Testis (tissue), 3 donors: Measurements from ENCODE around the gene XYLT1. TPM values are rescaled to one million over a fixed set of nuclear protein-coding genes. Genes with fewer than 3 reads are reported as not detected.
"Not testable (repeated sequence)": the region's sequence is repeated elsewhere in the genome, so short reads cannot be mapped to it uniquely, and the experiment has no call there.

Experiments
- DNase-seq: peaks from one replicate; pipeline ENCODE4 v3.0.0-alpha.2; 2019
- H3K27ac ChIP-seq, 2 donors: fragments of 200-600 bp; sonication (generic); one replicate each; pipeline ENCODE4 v1.5.1; 2019
- H3K27me3 ChIP-seq: fragments of 200-600 bp; sonication (generic); one replicate; pipeline ENCODE4 v1.5.1; 2019
- H3K36me3 ChIP-seq: fragments of 200-600 bp; sonication (generic); one replicate; pipeline ENCODE4 v1.5.1; 2017; ENCODE audit warnings: low read depth; ENCODE audit errors: missing control alignments
- H3K4me1 ChIP-seq: fragments of 200-600 bp; sonication (generic); one replicate; pipeline ENCODE4 v1.5.1; 2019
- H3K4me3 ChIP-seq, 2 donors: fragments of 200-600 bp; sonication (generic); one replicate each; pipeline ENCODE4 v1.5.1; 2017 to 2019
- H3K9me3 ChIP-seq: fragments of 200-600 bp; sonication (generic); one replicate; pipeline ENCODE4 v1.5.1; 2017
- POLR2A ChIP-seq: fragments of 450-650 bp; IDR thresholded peaks from one replicate; pipeline ENCODE4 v1.6.1; 2017; ENCODE audit warnings: antibody characterized with exemption, mild to moderate bottlenecking, moderate library complexity
- WGBS, 2 donors: methylation state at CpG; one replicate each; pipeline ENCODE4 v1.1.5; 2018; 5-methylcytosine and 5-hydroxymethylcytosine counted together
- intact Hi-C: fragments of 100-400 bp; cut with DNase I; formaldehyde crosslinking; loops from one replicate; pipeline ENCODE4 v1.15.1; 2023; ENCODE audit warnings: low total_unique reads
- polyA plus RNA-seq: library from polyadenylated mRNA; stranded (reverse); fragments of 350-450 nt; fragmentation: Illumina TruSeq; extraction: RNeasy Lipid Tissue Mini Kit (QIAGEN cat#74804); gene quantifications from one replicate; pipeline ENCODE4 v1.2.3, GENCODE V29; 2014; ENCODE audit warnings: low read depth, low replicate concordance; ENCODE audit not compliant: insufficient read depth
- total RNA-seq, 2 donors: library from RNA; depleted of rRNA; stranded (reverse); fragments of >200 nt; gene quantifications; one replicate each; pipeline ENCODE4 v1.2.3, GENCODE V29; 2016
- TF ChIP-seq, protein P1 (sequence below), 3 experiments: fragments of 450-650 bp in 2 of 3; fragments of 200-600 bp in 1 of 3; sonication (generic) in 1 of 3; IDR thresholded peaks; one replicate each; pipeline ENCODE4 v1.5.1; 2016 to 2019; ENCODE audit warnings: antibody characterized with exemption in 3 of 3, mild to moderate bottlenecking in 2 of 3, moderate library complexity in 1 of 3

The XYLT1 gene
- total and polyA plus RNA-seq, 3 donors from 2014 or later = 6.5 to 20.7 (median 13.6) TPM

DNA sequence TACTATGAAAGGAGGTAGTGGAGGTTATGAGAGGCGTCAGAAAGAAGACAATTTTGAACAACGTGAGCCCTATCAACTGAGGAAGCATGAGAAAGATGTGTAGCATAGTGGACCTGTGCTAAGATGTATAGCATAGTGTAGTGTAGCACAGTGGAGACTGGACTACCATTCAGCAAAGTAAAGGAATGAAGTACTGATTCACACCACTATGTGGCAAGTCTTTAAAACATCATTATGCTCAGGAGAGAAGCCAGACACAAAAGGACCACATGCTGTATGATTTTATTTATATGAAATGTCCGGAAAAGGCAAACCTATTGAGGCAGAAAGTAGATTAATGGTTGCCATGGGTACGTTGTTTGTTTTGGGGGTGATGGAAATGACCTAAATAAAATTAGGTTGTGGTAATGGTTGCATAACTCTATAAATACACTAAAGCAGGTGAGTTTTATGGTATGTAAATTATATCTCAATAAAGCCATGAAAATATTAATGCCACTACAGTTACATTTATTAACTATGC is 20.4 kb upstream of the XYLT1 start:
- TF ChIP-seq, protein P1, sequence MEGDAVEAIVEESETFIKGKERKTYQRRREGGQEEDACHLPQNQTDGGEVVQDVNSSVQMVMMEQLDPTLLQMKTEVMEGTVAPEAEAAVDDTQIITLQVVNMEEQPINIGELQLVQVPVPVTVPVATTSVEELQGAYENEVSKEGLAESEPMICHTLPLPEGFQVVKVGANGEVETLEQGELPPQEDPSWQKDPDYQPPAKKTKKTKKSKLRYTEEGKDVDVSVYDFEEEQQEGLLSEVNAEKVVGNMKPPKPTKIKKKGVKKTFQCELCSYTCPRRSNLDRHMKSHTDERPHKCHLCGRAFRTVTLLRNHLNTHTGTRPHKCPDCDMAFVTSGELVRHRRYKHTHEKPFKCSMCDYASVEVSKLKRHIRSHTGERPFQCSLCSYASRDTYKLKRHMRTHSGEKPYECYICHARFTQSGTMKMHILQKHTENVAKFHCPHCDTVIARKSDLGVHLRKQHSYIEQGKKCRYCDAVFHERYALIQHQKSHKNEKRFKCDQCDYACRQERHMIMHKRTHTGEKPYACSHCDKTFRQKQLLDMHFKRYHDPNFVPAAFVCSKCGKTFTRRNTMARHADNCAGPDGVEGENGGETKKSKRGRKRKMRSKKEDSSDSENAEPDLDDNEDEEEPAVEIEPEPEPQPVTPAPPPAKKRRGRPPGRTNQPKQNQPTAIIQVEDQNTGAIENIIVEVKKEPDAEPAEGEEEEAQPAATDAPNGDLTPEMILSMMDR (IDR thresholded peaks at IDR 0.05) = no peak
- no peak for TF ChIP-seq POLR2A
- intact Hi-C loops = no loop called here
- Histone ChIP-seq H3K9me3 (no peaks in the 10 kb centered on the region), H3K4me1 (no peaks in the 10 kb centered on the region), H3K36me3 (no peaks in the 10 kb centered on the region), H3K27me3 (no peaks in the 10 kb centered on the region), H3K27ac (no peak overlapping the region), H3K4me3 (no peak overlapping the region)
- no peak for DNase-seq
- WGBS, 2 donors = 86 to 90% methylated on average over 4 of the region's 4 CpGs

DNA sequence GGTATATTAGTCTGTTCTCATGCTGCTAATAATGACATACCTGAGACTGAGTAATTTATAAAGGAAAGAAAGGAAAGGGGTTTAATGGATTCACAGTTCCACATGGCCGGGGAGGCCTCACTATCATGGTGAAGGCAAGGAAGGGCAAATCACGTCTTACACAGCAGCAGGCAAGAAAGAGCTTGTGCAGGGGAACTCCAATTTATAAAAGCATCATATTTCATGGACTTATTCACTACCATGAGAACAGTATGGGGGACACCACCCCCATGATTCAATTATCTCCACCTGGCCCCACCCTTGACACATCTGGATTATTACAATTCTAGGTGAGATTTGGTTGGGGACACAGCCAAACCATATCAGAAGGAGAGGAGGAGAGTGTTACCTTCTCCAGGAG is 17.7 kb upstream of the XYLT1 start:
- Histone ChIP-seq H3K4me3 (no peak overlapping the region), H3K4me1 (no peaks in the 10 kb centered on the region), H3K27ac (no peak overlapping the region), H3K36me3 (no peaks in the 10 kb centered on the region), H3K27me3 (no peaks in the 10 kb centered on the region), H3K9me3 (no peaks in the 10 kb centered on the region)
- 91 to 100% methylated on average over 2 of the region's 2 CpGs for WGBS, 2 donors
- no peak for DNase-seq
- no peak for TF ChIP-seq POLR2A
- TF ChIP-seq, protein P1 (IDR thresholded peaks at IDR 0.05) = no peak
- intact Hi-C loops = no loop called here

- Histone ChIP-seq H3K4me3 (no peak overlapping the region), H3K9me3 (no peaks in the 10 kb centered on the region), H3K27ac (no peak overlapping the region), H3K4me1 (no peaks in the 10 kb centered on the region), H3K27me3 (no peaks in the 10 kb centered on the region), H3K36me3 (no peaks in the 10 kb centered on the region)
- intact Hi-C loops = no loop called here
- TF ChIP-seq POLR2A = no peak
- TF ChIP-seq, protein P1 (IDR thresholded peaks at IDR 0.05) = no peak
- WGBS, 2 donors = 67 to 71% methylated on average over 3 of the region's 3 CpGs
- no peak for DNase-seq
Observed at GRCh38 chr16:17483351-17483750, 12.6 kb upstream of the XYLT1 start.

DNA sequence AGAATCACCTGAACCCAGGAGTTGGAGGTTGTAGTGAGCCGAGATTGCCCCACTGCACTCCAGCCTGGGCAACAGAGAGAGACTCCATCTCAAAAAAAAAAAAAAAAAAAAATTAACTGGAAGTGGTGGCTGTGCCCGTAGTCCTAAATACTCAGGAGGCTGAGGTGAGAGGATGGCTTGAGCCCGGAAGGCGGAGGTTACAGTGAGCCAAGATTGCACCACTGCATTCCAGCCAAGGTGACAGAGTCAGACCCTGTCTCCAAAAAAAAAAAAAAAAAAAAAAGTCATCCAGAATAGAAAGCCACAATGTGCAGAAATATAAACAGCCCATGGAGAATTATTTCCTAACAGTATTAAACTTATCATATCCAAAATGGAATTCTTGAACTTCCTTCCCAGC is 11.6 kb upstream of the XYLT1 start:
- intact Hi-C loops, H3K36me3 ChIP-seq, H3K27ac ChIP-seq, H3K27me3 ChIP-seq, H3K4me3 ChIP-seq, H3K9me3 ChIP-seq, DNase-seq, H3K4me1 ChIP-seq: not testable (repeated sequence)
- WGBS, 2 donors = 95 to 97% methylated on average over 4 of the region's 4 CpGs

DNA sequence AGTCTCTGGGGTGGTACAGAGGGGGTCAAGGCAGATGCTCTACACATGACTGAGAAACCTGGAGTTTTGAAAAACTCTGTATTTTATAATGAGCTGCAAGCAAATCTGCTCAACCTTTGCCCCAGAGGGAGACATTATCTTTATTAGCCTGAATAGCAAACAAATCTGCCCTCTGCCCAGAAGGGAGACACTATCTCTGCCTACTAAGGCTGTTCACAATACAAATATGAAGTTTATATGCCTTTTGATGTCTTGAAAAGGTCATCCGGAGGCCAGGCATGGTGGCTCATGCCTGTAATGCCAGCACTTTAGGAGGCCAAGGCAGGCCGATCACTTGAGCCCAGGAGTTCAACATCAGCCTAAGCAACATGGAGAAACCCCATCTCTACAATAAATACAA is 11.0 kb upstream of the XYLT1 start:
- no peak for TF ChIP-seq POLR2A
- TF ChIP-seq, protein P1 (IDR thresholded peaks at IDR 0.05) = no peak
- Histone ChIP-seq H3K4me1 (no peaks in the 10 kb centered on the region), H3K27me3 (no peaks in the 10 kb centered on the region), H3K36me3 (no peaks in the 10 kb centered on the region), H3K4me3 (no peak overlapping the region), H3K9me3 (no peaks in the 10 kb centered on the region), H3K27ac (no peak overlapping the region)
- 92 to 96% methylated on average over 2 of the region's 2 CpGs for WGBS, 2 donors
- intact Hi-C loops = no loop called here
- no peak for DNase-seq

GRCh38 chr16:17477260-17477545 is 6.4 kb upstream of the XYLT1 start:
- H3K4me1 ChIP-seq, H3K36me3 ChIP-seq, H3K9me3 ChIP-seq, H3K27me3 ChIP-seq, H3K4me3 ChIP-seq, intact Hi-C loops, DNase-seq, H3K27ac ChIP-seq: not testable (repeated sequence)
- 91 to 94% methylated on average over 6 of the region's 6 CpGs for WGBS, 2 donors
